Ishikawa (cell line): ENCODE measurements around the gene YJEFN3.

Experiments used
- EGR1 ChIP-seq: IDR thresholded peaks from 2 replicates; pipeline ENCODE4 v1.6.1; 2012
- RAD21 ChIP-seq: IDR thresholded peaks from 2 replicates; pipeline ENCODE4 v1.6.1; 2012; ENCODE audit warnings: low read depth
- TAF1 ChIP-seq: IDR thresholded peaks from 2 replicates; pipeline ENCODE4 v1.6.1; 2012; ENCODE audit warnings: low read depth, mild to moderate bottlenecking

DNA sequence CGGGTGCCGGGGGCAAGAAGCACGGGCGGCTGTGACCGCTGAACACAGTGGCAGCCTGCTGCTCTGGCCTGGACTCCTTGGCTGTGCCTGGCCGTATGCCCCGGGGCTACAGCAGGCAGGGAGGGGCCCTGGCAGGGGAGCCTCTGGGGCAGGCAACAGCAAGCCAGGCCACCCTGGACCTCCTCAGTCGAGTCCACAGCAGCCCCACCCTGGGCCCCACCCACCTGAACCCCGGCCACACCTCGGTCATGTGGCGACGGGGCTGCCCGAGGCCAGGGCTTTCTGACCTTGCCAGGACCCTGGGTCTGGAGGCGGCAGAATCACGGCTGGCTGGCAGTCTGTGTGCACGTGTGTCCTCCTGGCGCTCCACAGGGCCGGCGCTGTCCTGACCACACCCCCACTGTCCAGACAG, 18.0 kb downstream of the YJEFN3 start:
- TF ChIP-seq TAF1, result no peak
- no peak for TF ChIP-seq EGR1
- TF ChIP-seq RAD21, result no peak
